Stimulated activated effector memory CD8-positive, alpha-beta T cell treated with anti-CD3 and anti-CD28 coated beads, Interleukin-12 subunit alpha, Interleukin-12 subunit beta, amount 100 ng/mL, for 72 hours (primary cell): Measurements from ENCODE around the gene TEKT4.
A peak's percentile ranks its signal among the peaks of the same experiment; 100 is the strongest.
"Not testable (repeated sequence)": the region's sequence is repeated elsewhere in the genome, so short reads cannot be mapped to it uniquely, and the experiment has no call there.

Experiments used
- ATAC-seq: fragments of 150-1000 bp; cut with Tn5 transposase; 2 replicates; pipeline ENCODE4 v1.10.0; 2021
- DNase-seq, 2 donors: peaks; one replicate each; pipeline ENCODE4 v3.0.0; 2021 to 2022; ENCODE audit warnings: low spot score in 2 of 2
- H3K27ac Mint-ChIP-seq: one replicate; pipeline ENCODE4 v1.8.0; 2022; ENCODE audit warnings: mild to moderate bottlenecking, mixed read lengths
- H3K36me3 Mint-ChIP-seq: one replicate; pipeline ENCODE4 v1.8.0; 2022; ENCODE audit warnings: mild to moderate bottlenecking, mixed read lengths
- H3K4me1 Mint-ChIP-seq: one replicate; pipeline ENCODE4 v1.8.0; 2022; ENCODE audit warnings: mixed read lengths
- H3K4me3 Mint-ChIP-seq: one replicate; pipeline ENCODE4 v1.8.0; 2022; ENCODE audit warnings: mild to moderate bottlenecking, mixed read lengths
- H3K9me3 Mint-ChIP-seq: one replicate; pipeline ENCODE4 v1.8.0; 2022; ENCODE audit warnings: mixed read lengths

The TEKT4 gene

DNA sequence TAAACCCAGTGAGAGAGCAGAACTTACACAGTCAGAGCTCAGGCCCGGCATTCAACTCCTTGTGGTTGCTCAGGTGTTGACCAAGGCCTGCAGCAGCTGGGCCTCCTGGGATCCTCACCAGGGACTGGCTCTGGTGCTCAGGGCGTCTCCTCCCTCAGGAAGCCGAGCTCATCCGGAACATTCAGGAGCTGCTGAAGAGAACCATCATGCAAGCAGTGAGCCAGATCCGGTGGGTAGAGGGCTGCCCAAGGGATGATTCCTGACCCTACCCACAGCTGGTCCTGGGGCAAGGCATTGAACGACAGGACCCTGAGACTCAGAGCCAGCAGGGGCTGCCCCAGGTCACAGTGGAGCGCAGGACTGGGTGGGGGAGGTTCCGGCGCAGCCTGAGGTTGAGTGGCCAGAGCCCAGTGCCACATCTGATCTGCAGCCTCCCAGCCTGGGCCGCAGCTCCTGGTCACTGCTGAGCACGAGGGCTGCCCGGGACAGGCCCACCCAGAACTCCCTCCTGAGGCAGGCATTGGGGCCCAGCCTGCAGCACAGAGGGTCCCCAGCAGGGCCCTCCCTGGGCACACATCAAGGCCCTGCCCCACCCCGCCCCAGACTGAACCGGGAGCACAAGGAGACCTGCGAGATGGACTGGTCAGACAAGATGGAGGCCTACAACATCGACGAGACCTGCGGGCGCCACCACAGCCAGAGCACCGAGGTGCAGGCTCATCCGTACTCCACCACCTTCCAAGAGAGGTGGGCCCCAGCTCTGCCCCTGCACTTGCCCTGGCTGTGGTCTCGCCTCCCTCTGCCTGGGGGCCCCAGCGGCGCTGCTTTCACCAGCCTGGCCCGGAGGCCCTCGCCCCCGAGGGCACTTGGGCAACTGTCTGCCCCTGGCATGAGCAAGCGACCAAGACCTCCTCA lies 2.4 kb downstream of the TEKT4 start:
- H3K4me3 Mint-ChIP-seq, result no peak overlapping the region
- H3K4me1 Mint-ChIP-seq, result no peaks in the 10 kb centered on the region
- no peaks in the 10 kb centered on the region for H3K9me3 Mint-ChIP-seq
- H3K36me3 Mint-ChIP-seq, result no peaks in the 10 kb centered on the region
- ATAC-seq (no peak), DNase-seq (no peak)
- H3K27ac Mint-ChIP-seq, result no peak overlapping the region

DNA sequence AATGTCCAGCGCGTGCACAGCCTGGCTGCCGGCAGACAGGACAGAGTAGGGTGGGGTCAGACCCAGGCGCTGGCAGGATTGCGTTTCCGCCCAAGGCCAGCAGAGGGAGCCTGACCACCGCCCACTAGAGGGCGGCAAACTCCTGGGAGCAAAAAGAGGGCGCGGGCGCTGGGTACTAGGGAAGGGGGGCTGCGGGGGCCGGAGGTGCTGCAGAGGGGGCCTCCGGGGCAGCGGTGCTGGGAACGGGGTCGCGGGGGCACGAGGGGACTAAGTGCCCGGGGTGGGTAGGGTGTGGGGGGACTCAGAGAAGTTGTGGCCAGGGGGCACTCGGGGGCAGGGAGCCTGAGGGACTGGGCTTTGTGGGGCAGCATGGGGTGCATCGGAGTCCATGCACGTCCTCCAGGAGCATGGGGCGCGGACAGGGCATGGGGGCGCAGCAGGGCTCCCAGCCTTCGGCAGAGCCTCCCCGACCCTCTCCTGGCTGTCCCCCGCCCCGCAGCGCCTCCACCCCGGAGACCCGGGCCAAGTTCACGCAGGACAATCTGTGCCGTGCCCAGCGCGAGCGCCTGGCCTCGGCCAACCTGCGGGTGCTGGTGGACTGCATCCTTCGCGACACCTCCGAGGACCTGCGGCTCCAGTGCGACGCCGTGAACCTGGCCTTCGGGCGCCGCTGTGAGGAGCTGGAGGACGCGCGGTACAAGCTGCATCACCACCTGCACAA lies 3.2 kb downstream of the TEKT4 start:
- Mint-ChIP-seq H3K9me3 (no peaks in the 10 kb centered on the region), H3K27ac (no peak overlapping the region), H3K36me3 (no peaks in the 10 kb centered on the region), H3K4me3 (no peak overlapping the region), H3K4me1 (no peaks in the 10 kb centered on the region)
- peak; percentile 41 to 82 for DNase-seq
- peak; percentile 68 for ATAC-seq

DNA sequence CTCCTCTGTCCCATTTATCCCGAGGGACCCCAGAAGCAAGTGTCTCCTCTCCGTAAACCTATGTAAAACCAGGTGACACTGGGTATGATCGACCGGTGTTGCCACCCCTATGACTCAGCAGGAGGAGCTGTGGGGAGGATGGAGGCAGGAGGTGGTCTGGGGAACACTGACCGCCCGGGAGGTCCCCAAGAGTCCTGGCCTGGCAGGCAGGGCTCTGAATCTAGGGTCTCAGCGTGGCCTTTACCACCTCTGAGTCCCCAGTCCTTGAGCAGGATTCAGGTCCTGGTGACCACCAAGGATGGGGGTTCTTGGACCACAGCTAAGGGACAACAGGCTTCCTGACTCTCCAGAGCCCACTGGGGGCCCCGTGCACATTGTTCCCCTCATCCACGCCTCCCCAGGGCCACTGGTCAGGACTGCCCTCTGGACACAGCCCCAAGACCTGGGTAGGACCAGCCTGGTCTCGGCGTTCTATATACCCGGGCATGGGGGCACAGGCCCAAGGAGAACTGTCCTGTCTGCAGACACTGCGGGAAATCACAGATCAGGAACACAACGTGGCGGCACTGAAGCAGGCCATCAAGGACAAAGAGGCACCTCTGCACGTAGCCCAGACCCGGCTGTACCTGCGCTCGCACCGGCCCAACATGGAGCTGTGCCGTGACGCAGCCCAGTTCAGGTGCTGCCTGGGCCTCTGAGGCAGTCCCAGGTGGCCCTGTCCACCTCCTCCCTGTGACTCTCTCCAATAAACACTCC lies 4.0 kb downstream of the TEKT4 start:
- Mint-ChIP-seq H3K4me1 (no peaks in the 10 kb centered on the region), H3K36me3 (no peaks in the 10 kb centered on the region), H3K4me3 (no peak overlapping the region), H3K27ac (no peak overlapping the region), H3K9me3 (no peaks in the 10 kb centered on the region)
- DNase-seq, result no peak
- no peak for ATAC-seq

DNA sequence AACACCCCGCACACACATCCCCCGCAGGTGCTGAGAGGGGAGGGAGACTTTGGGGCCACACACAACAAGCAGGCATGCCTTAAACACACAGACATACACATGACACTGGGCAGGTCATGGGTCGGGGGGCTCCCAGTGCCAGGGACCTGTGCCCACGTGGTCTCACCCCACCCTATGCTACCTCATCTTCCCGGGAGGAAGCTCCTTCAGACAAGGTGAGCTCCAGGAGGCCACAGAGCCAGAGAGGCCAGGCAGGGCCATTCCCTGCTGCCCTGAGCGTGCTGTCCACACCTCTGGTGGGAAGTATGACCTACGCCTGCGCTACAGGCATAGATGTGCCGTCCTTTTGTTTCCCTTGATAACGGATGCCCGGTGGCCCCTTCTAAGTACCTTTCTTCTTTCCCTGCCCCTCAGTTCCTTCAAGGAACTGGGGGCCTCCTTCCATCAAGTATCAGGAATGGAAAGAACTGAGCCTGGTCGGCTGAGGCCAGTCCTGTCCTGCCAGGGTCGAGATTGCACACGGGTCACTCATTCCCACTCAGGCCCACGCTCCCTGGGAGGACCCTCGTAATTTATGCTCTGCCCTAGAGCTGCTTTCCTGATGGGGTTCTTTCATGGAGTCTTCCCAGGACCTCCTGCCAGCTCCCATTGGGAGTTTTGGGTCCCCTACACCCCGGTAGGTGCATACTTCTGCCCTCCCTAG lies 4.7 kb downstream of the TEKT4 start:
- Mint-ChIP-seq H3K4me3 (no peak overlapping the region), H3K36me3 (no peaks in the 10 kb centered on the region), H3K9me3 (no peaks in the 10 kb centered on the region), H3K4me1 (no peaks in the 10 kb centered on the region), H3K27ac (no peak overlapping the region)
- DNase-seq (no peak), ATAC-seq (no peak)

DNA sequence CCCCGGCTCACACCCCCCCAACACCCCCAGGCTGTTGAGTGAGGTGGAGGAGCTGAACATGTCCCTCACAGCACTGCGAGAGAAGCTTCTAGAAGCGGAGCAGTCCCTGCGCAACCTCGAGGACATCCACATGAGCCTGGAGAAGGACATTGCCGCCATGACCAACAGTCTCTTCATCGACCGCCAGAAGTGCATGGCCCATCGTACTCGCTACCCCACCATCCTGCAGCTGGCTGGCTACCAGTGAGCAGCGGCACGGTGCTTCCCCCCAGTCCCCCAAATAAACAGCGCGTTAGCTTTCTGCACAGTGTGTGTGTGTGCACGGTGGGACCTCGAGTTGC lies 5.3 kb downstream of the TEKT4 start:
- no peak for ATAC-seq
- Mint-ChIP-seq H3K4me1 (no peaks in the 10 kb centered on the region), H3K4me3 (no peak overlapping the region), H3K9me3 (no peaks in the 10 kb centered on the region), H3K36me3 (no peaks in the 10 kb centered on the region), H3K27ac (no peak overlapping the region)
- no peak for DNase-seq

DNA sequence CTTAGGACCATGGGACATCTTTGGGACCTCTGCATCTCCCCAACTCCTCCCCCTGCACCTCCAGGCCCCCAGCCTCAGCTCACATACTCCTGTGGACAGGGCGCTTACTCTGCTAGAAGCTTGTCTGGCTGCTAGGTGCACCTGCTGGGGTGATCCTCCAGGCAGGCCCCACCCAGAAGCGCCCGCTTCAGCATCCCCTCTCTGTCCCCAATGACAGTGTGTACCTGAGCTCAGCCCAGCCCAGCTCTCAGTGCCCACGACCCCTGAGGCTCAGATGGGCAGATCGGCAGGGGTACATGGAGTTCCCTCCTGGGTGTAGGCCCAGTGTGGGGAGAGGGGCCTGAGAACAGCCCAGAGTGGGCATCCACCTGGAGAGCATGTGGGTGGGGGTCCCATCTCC lies 5.9 kb downstream of the TEKT4 start:
- no peaks in the 10 kb centered on the region for H3K9me3 Mint-ChIP-seq
- H3K27ac Mint-ChIP-seq, result no peak overlapping the region
- no peak for DNase-seq
- no peaks in the 10 kb centered on the region for H3K36me3 Mint-ChIP-seq
- no peak for ATAC-seq
- no peaks in the 10 kb centered on the region for H3K4me1 Mint-ChIP-seq
- no peak overlapping the region for H3K4me3 Mint-ChIP-seq

DNA sequence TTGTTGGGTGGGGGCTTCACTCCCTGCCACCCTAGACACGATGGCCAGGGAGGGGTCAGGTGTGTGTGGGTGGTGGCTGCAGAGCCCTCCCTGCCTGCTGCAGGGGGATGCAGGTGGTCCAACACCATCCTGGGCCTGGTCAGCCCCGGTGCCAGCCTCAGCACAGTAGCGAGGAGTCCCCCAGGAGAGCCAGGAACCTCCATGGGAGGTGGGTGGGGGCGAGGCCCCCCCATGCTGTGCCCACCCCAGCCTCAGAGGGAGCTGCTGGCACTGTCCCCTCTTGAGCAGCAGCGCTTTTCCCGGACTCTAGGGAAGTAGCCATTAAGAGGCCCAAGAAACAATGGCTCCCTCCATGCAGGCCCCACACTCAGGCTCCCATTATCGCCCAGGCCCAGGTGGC lies 7.3 kb downstream of the TEKT4 start:
- H3K4me3 Mint-ChIP-seq, ATAC-seq, H3K9me3 Mint-ChIP-seq, H3K36me3 Mint-ChIP-seq, DNase-seq, H3K4me1 Mint-ChIP-seq, H3K27ac Mint-ChIP-seq: not testable (repeated sequence)

DNA sequence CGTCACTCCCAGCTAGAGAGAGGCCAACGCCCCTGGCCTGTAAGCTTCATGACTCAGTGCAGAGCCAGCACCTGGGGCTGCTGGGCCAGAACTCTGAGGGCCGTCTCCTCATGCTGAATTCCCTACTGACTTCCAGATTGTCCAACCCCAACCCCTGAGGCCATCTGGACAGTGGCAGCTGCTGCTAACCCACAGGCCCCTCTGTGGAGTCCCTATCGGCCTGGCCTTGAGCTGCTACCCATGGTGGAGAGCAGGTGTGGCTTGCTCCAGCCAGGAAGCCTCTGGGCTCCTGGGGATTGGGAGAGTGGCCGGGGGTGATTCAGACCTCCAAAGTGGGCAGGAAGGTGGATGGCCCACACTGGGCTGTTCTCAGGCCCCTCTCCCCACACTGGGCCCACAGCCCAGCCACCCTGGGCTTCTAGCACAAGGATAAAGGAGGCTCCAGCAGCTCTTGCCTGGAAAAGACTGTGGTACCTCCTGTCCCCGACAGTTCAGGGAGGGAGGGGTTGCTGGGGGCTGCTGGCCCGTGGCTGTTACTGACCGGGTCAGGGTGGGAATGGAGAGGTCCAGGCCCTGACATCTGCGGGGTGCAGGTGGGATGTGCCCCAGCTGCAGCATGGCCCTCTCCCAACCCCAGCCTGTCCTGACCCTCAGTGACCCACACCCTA lies 8.2 kb downstream of the TEKT4 start:
- no peak for DNase-seq
- H3K4me3 Mint-ChIP-seq, result no peak overlapping the region
- H3K4me1 Mint-ChIP-seq, result no peaks in the 10 kb centered on the region
- no peaks in the 10 kb centered on the region for H3K9me3 Mint-ChIP-seq
- ATAC-seq, result no peak
- H3K36me3 Mint-ChIP-seq, result no peaks in the 10 kb centered on the region
- no peak overlapping the region for H3K27ac Mint-ChIP-seq

DNA sequence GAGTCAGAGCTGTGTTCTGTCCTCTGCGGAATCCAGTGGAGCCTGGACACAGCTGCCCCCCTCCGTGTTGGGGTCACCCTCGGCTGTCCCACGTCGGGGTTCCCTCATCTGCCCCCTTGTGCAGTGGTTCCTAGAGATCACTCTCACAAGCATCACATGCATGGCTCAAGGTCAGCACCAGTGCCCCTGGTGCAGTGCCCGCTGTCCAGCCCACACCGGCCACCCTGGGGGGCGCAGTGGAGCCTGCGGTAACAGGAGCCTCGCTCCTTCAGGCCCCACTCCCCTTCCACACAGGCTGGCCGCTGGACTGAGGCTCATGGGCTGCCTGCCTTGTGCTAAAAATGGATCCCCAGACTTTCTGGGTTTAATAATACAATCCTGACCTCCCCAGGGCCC lies 8.8 kb downstream of the TEKT4 start:
- no peak for ATAC-seq
- DNase-seq, result no peak
- no peaks in the 10 kb centered on the region for H3K4me1 Mint-ChIP-seq
- H3K36me3 Mint-ChIP-seq, result no peaks in the 10 kb centered on the region
- H3K4me3 Mint-ChIP-seq, result no peak overlapping the region
- peaks cover 4% of the 10 kb centered on the region for H3K9me3 Mint-ChIP-seq
- H3K27ac Mint-ChIP-seq, result no peak overlapping the region

DNA sequence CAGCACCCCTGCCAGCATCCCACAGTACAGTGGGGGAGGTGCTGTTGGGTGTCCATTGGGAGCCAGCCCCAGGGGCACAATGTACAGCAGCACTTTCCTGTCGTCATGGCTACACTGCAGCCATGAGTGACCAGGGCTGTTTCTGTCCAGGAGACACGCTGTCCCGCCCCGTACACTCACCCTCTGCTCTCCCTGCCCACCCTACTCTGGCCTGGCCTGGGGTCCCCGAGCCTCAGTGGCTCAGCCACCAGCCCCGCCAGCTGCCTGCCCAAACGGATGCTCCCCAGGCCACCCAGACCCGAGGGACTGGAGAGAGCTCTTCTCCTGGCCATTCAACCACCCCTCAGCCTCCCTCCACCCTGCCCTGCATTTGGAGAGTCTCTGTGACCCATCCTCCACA lies 9.3 kb downstream of the TEKT4 start:
- Mint-ChIP-seq H3K9me3 (peaks cover 5% of the 10 kb centered on the region), H3K36me3 (no peaks in the 10 kb centered on the region), H3K4me3 (no peak overlapping the region), H3K27ac (no peak overlapping the region), H3K4me1 (no peaks in the 10 kb centered on the region)
- no peak for DNase-seq
- no peak for ATAC-seq

DNA sequence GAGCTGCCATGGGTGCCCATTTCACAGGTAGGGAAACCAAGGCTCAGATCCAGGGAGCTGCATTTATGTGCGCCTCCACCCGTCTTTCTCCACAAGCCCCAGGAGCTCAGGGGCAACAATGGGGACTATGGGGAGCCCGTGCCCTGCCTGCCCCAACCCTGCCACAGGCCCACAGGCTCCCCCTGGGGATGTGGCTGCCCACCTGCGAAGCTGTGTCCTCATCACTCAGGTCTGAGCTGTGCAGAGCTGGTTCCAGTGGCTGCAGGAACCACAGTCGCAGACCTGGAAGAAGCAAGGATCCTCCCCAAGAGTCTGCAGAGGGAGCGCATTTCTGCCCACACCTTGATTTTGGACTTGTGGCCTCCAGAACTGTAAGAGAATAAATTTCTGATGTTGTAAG lies 9.8 kb downstream of the TEKT4 start:
- Mint-ChIP-seq H3K4me3 (no peak overlapping the region), H3K36me3 (no peaks in the 10 kb centered on the region), H3K27ac (no peak overlapping the region), H3K9me3 (peaks cover 5% of the 10 kb centered on the region), H3K4me1 (no peaks in the 10 kb centered on the region)
- ATAC-seq, result no peak
- DNase-seq, result no peak

DNA sequence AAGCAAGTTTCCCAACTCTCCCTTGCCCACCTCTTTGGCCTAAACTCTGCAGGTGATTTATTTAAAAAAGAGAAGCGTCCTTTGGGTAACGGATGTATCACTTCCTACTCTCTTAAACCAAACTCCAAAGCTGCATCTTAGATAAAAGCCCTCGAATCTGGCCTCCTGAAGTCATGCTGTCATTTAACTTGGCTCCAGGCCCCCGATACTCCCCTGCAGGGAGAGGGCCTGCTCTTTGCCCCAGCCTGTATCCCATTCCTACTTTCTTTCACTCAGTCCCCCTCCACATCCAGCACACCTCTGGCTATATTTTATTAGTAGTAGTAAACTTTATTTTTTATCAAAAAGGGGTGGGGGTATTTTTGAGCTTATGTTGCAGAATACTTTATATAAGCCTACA lies 19.0 kb downstream of the TEKT4 start:
- no peak overlapping the region for H3K27ac Mint-ChIP-seq
- DNase-seq (no peak), ATAC-seq (no peak)
- no peaks in the 10 kb centered on the region for H3K9me3 Mint-ChIP-seq
- no peak overlapping the region for H3K4me3 Mint-ChIP-seq
- H3K36me3 Mint-ChIP-seq, result no peaks in the 10 kb centered on the region
- no peaks in the 10 kb centered on the region for H3K4me1 Mint-ChIP-seq

DNA sequence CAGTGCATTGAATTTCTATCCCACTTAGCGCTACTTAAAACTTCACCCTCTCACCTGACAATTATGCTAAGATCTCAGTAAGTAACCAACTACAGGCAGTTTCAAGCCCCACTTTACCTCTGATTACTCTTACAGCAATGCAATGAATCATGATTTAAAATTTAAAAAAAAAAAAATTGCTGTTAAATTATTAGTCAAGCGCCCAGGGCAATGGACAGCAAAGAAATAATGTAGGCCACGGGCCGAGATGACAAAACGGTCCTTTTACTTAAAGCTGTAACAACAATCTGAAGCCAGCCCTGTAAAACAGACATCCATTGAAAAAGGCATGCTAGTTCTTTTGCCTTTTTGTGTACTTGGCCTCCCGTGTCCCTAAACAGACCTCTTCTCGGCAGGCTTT lies 24.0 kb downstream of the TEKT4 start:
- not testable (repeated sequence) for H3K9me3 Mint-ChIP-seq, H3K4me1 Mint-ChIP-seq, DNase-seq, ATAC-seq, H3K27ac Mint-ChIP-seq, H3K4me3 Mint-ChIP-seq, H3K36me3 Mint-ChIP-seq

DNA sequence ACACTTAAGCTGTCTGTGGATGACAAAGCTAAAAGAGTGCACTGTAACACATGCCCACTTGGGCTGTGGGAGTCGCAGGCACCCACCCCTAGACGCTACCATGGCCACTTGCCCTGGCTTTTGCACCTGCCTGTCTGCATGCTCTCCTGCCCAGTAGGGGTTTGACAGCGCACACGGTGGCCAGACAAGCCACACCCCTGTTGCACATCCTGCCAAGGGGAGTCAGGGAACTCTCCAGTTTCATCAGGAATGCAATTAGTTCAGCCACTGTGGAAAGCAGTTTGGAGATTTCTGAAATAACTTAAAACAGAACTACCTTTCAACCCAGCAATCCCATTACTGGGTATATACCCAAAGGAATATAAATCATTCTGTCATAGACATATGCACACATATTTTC lies 35.7 kb downstream of the TEKT4 start:
- H3K4me1 Mint-ChIP-seq, DNase-seq, H3K9me3 Mint-ChIP-seq, H3K4me3 Mint-ChIP-seq, H3K36me3 Mint-ChIP-seq, H3K27ac Mint-ChIP-seq, ATAC-seq: not testable (repeated sequence)

DNA sequence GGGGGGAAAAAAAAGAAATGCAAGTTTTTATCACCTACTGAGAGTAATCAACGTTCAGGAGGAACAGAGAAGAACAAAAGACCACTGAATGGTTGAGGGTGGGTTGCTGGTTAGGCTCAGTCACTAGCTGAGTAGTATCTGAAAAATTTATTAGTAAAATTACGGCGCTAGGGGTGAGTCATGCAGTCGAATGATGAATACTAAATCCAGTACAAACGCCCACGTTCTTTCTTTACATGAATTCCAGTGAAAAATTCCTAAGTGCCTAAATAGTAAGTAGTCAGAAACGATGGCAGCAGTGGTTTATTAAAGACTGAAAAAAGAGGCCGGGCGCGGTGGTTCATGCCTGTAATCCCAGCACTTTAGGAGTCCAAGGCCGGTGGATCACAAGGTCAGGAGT lies 52.0 kb downstream of the TEKT4 start:
- H3K27ac Mint-ChIP-seq, result no peak overlapping the region

More for the DNA sequence above, 52.0 kb downstream of the TEKT4 start:
- ATAC-seq (no peak), DNase-seq (no peak)
- Mint-ChIP-seq H3K36me3 (no peaks in the 10 kb centered on the region), H3K9me3 (peaks cover 5% of the 10 kb centered on the region), H3K4me1 (no peaks in the 10 kb centered on the region), H3K4me3 (no peak overlapping the region)
